B cell (primary cell): ENCODE results near the gene WDFY4. TPM values are rescaled to one million over a fixed set of nuclear protein-coding genes. Genes with fewer than 3 reads are reported as not detected.

ENCODE experiments used
- ATAC-seq: fragments of 200-7000 bp; cut with Tn5 transposase; one replicate; pipeline ENCODE4 v1.10.0; 2021; ENCODE audit warnings: low read depth, mild to moderate bottlenecking, moderate number of reproducible peaks, moderate library complexity
- CTCF ChIA-PET: fragments of 350-600 bp; sonication (Branson Sonifier 250); formaldehyde crosslinking; loops from one replicate; lab custom pipeline; 2021; ENCODE audit warnings: antibody characterized with exemption, inconsistent platforms; lab: Charles Lee
- POLR2A ChIA-PET: fragments of 350-600 bp; sonication (Branson Sonifier 250); formaldehyde crosslinking; loops from one replicate; lab custom pipeline; 2021; ENCODE audit warnings: antibody characterized with exemption; lab: Charles Lee
- DNase-seq: peaks from one replicate; pipeline ENCODE4 v3.0.0; 2013
- H2AFZ ChIP-seq: 2 replicates; pipeline ENCODE4 v1.6.1; 2012; ENCODE audit warnings: mild to moderate bottlenecking, low read depth, low read length; ENCODE audit not compliant: insufficient read depth, poor library complexity, severe bottlenecking
- H3K27ac ChIP-seq, 2 donors: 1 replicate in 1 of 2; 2 replicates in 1 of 2; pipeline ENCODE4 v1.5.1; 2012 to 2013; ENCODE audit warnings: low read length in 2 of 2, mild to moderate bottlenecking in 2 of 2, moderate library complexity in 1 of 2
- H3K27me3 ChIP-seq, 4 experiments: fragments of 200-600 bp in 1 of 4; sonication (generic) in 1 of 4; replicated peaks in 1 of 4; 1 replicate in 2 of 4; 2 replicates in 2 of 4; pipeline versions ENCODE4 v1.6.1 to v1.7.0; 2013 to 2016; ENCODE audit warnings: low read length in 3 of 4, mild to moderate bottlenecking in 2 of 4, mixed read lengths in 1 of 4, moderate library complexity in 1 of 4; ENCODE audit not compliant: insufficient read depth in 4 of 4, control insufficient read depth in 3 of 4; ENCODE audit errors: control extremely low read depth in 1 of 4
- H3K36me3 ChIP-seq, 2 experiments: replicated peaks in 1 of 2; 1 replicate in 1 of 2; 2 replicates in 1 of 2; pipeline versions ENCODE4 v1.6.1 to v1.7.1; 2013; ENCODE audit warnings: low read length in 1 of 2; ENCODE audit not compliant: insufficient read depth in 2 of 2, control insufficient read depth in 1 of 2; ENCODE audit errors: control extremely low read depth in 1 of 2, extremely low read depth in 1 of 2
- H3K4me1 ChIP-seq, 2 donors: fragments of 200-600 bp in 1 of 2; sonication (generic) in 1 of 2; 1 replicate in 1 of 2; 2 replicates in 1 of 2; pipeline versions ENCODE4 v1.5.1 to v1.6.1; 2013 to 2017; ENCODE audit warnings: low read length in 2 of 2; ENCODE audit not compliant: control insufficient read depth in 2 of 2, insufficient read depth in 2 of 2
- H3K4me2 ChIP-seq: replicated peaks from 2 replicates; pipeline ENCODE3; 2012; ENCODE audit warnings: mild to moderate bottlenecking, low read depth, low read length; ENCODE audit not compliant: poor library complexity, severe bottlenecking
- H3K4me3 ChIP-seq, 5 experiments: fragments of 200-600 bp in 1 of 5; sonication (generic) in 1 of 5; 1 replicate in 3 of 5; 2 replicates in 2 of 5; pipeline versions ENCODE4 v1.5.1 to v1.7.0; 2011 to 2016; ENCODE audit warnings: low read length in 4 of 5, mild to moderate bottlenecking in 4 of 5, low read depth in 2 of 5, control low read depth in 1 of 5, moderate library complexity in 1 of 5; ENCODE audit not compliant: insufficient read depth in 1 of 5; ENCODE audit errors: control extremely low read depth in 1 of 5, extremely low read depth in 1 of 5
- H3K79me2 ChIP-seq: fragments of 200-600 bp; sonication (generic); one replicate; pipeline ENCODE4 v1.6.0; 2016; ENCODE audit warnings: low read length; ENCODE audit not compliant: control insufficient read depth, insufficient read depth
- H3K9ac ChIP-seq: fragments of 200-600 bp; sonication (generic); 2 replicates; pipeline ENCODE4 v1.6.1; 2017; ENCODE audit warnings: mild to moderate bottlenecking, low read length, moderate library complexity
- H3K9me3 ChIP-seq, 3 donors: one replicate each; pipeline versions ENCODE4 v1.6.1 to v1.7.1; 2013; ENCODE audit warnings: low read length in 2 of 3; ENCODE audit not compliant: control insufficient read depth in 2 of 3, insufficient read depth in 1 of 3; ENCODE audit errors: control extremely low read depth in 1 of 3
- H4K20me1 ChIP-seq: 2 replicates; pipeline ENCODE4 v1.6.0; 2012; ENCODE audit warnings: mild to moderate bottlenecking, low read length; ENCODE audit not compliant: insufficient read depth, control insufficient read depth, poor library complexity, severe bottlenecking
- H3K27ac Mint-ChIP-seq: one replicate; pipeline ENCODE4 v1.8.0; 2021; ENCODE audit warnings: mixed read lengths
- H3K27me3 Mint-ChIP-seq: one replicate; pipeline ENCODE4 v1.8.0; 2021; ENCODE audit warnings: mixed read lengths
- H3K4me1 Mint-ChIP-seq: one replicate; pipeline ENCODE4 v1.8.0; 2021; ENCODE audit warnings: mixed read lengths
- H3K4me3 Mint-ChIP-seq: one replicate; pipeline ENCODE4 v1.8.0; 2021; ENCODE audit warnings: mixed read lengths
- H3K9me3 Mint-ChIP-seq: one replicate; pipeline ENCODE4 v1.8.0; 2022; ENCODE audit warnings: mixed read lengths; ENCODE audit not compliant: insufficient read depth
- EZH2 ChIP-seq: IDR thresholded peaks from 2 replicates; pipeline ENCODE4 v1.6.1; 2012; ENCODE audit warnings: borderline replicate concordance, low read depth, mild to moderate bottlenecking, moderate library complexity, low read length; ENCODE audit not compliant: insufficient read depth, poor library complexity, severe bottlenecking
- WGBS: methylation state at CpG from one replicate; pipeline ENCODE4 v1.1.5; 2013; ENCODE audit warnings: missing lambda C conversion rate; ENCODE audit not compliant: insufficient coverage; 5-methylcytosine and 5-hydroxymethylcytosine counted together
- intact Hi-C: fragments of 100-400 bp; cut with micrococcal nuclease; formaldehyde crosslinking; loops from one replicate; pipeline ENCODE4 v1.10.0; 2022
- polyA plus RNA-seq: library from polyadenylated mRNA; depleted of rRNA; stranded (reverse); fragments of >200 nt; gene quantifications from 2 replicates; pipeline ENCODE4 v1.2.3, GENCODE V29; 2012
- total RNA-seq, 2 donors: library from RNA; stranded (reverse); fragments of 120-200 nt in 1 of 2; gene quantifications; 1 replicate in 1 of 2; 2 replicates in 1 of 2; pipeline versions ENCODE4 v1.2.3 to v1.2.4, GENCODE V29; 2013 to 2022
- TF ChIP-seq, protein P1 (sequence below): fragments of 200-600 bp; IDR thresholded peaks from one replicate; pipeline ENCODE4 v1.8.0; 2022; ENCODE audit warnings: antibody characterized with exemption, mild to moderate bottlenecking

WDFY4 gene
- total and polyA plus RNA-seq, 2 donors (not counting 1 experiment from before 2014, with no cell fraction given): 262 to 560 TPM

DNA sequence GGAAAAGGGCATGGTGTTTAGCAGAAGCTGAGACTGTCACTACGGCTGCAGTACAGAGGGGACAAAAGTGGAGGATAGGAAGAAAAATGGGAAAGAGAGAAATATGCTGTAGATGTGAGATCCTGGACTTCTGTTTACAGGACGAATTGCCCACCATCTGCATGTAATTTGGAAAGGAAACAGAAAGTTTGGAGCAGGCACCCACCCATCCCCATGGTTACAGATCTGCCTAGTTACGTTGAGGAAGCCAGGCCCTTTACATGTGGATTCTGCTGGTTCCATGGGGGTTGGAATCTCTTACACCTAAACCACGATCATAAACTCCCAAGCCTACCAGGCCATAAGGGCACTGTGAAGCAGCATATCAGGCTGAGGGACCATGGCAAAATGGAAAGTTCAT, 84.3 kb downstream of the WDFY4 start:
- no peaks in the 10 kb centered on the region for H3K4me1 ChIP-seq
- DNase-seq (no peak), ATAC-seq (no peak)
- H3K9me3 ChIP-seq: peaks cover 0 to 6% (median 3%) of the 10 kb centered on the region in 3 donors
- Mint-ChIP-seq H3K4me3 (no peak overlapping the region), H3K27ac (no peak overlapping the region), H3K27me3 (no peaks in the 10 kb centered on the region), H3K9me3 (peaks cover 2% of the 10 kb centered on the region), H3K4me1 (peaks cover 22% of the 10 kb centered on the region)
- peaks cover 88% of the 10 kb centered on the region for H3K79me2 ChIP-seq
- CTCF ChIA-PET: interaction anchor here (1.1 to 1.9 kb wide), 2 partner anchors 111 to 112 kb away, joined by 3 to 4 read pairs; no protein-coding TSS in a partner anchor
- POLR2A ChIA-PET: interaction anchor here (0.6 kb wide), 1 partner anchor 406 kb away, joined by 7 read pairs; no protein-coding TSS in a partner anchor
- intact Hi-C loops: no loop called here
- no peaks in the 10 kb centered on the region for H3K27me3 ChIP-seq
- TF ChIP-seq, protein P1, sequence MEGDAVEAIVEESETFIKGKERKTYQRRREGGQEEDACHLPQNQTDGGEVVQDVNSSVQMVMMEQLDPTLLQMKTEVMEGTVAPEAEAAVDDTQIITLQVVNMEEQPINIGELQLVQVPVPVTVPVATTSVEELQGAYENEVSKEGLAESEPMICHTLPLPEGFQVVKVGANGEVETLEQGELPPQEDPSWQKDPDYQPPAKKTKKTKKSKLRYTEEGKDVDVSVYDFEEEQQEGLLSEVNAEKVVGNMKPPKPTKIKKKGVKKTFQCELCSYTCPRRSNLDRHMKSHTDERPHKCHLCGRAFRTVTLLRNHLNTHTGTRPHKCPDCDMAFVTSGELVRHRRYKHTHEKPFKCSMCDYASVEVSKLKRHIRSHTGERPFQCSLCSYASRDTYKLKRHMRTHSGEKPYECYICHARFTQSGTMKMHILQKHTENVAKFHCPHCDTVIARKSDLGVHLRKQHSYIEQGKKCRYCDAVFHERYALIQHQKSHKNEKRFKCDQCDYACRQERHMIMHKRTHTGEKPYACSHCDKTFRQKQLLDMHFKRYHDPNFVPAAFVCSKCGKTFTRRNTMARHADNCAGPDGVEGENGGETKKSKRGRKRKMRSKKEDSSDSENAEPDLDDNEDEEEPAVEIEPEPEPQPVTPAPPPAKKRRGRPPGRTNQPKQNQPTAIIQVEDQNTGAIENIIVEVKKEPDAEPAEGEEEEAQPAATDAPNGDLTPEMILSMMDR: no peak
- TF ChIP-seq EZH2: no peak
- H3K4me3 ChIP-seq: no peak overlapping the region
- H2AFZ ChIP-seq: no peak overlapping the region
- no peak overlapping the region for H3K9ac ChIP-seq
- H4K20me1 ChIP-seq: peaks cover 91% of the 10 kb centered on the region
- peaks cover 2 to 90% of the 10 kb centered on the region in 2 experiments for H3K36me3 ChIP-seq
- 86% methylated on average over 1 of the region's 4 CpGs for WGBS
- H3K4me2 ChIP-seq: no peak overlapping the region
- no peak overlapping the region for H3K27ac ChIP-seq

DNA sequence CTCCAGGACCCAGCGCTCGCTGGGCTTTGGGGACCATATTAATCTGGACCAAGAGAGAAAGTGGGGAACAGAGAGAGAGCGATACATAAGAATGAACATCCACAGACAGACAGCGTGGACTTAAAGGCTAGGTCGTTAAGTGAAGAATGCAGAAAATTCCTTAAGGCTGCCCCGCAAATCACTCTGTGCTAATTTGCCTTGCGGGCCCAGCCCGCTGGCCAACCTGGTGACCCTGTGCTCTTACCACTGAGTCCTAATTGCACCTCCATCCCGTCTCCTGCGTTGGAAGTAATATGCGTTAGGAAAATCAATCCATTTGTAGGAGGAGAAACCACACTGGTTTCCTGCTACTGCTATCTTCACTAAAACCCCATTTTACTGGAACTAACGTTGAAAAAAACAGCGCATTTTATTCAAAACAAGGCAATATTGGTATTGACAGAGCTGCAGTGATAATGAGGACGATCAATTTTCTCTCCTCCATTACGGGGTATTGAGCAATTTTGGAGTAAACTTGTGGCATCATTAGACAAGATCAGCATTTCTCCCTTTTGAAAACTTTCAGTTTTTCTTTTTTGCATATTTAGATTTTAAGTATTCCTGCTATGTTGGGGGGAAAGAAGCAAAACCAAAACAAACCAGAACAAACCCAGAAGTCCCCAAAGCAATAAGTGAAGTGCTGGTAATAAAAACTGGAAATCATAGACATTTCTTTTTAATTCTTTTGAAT, 85.2 kb downstream of the WDFY4 start:
- TF ChIP-seq, protein P1: no peak
- no peak for TF ChIP-seq EZH2
- peaks cover 22% of the 10 kb centered on the region for H3K4me1 Mint-ChIP-seq
- H3K9me3 ChIP-seq: peaks cover 0 to 6% (median 3%) of the 10 kb centered on the region in 3 donors
- peaks cover 2% of the 10 kb centered on the region for H3K9me3 Mint-ChIP-seq
- DNase-seq (no peak), ATAC-seq (no peak)
- no peaks in the 10 kb centered on the region for H3K27me3 Mint-ChIP-seq
- peaks cover 91% of the 10 kb centered on the region for H4K20me1 ChIP-seq
- no peak overlapping the region for H3K4me3 Mint-ChIP-seq
- 98% methylated on average over 8 of the region's 15 CpGs for WGBS
- intact Hi-C loops: no loop called here
- H3K27ac Mint-ChIP-seq: no peak overlapping the region
- ChIA-PET CTCF (interaction anchor here (1.1 to 1.9 kb wide), 3 partner anchors 68 to 113 kb away, joined by 3 to 4 read pairs (median 3); no protein-coding TSS in a partner anchor), POLR2A (no interaction called here)
- no peak overlapping the region for H3K4me3 ChIP-seq
- no peak overlapping the region for H3K4me2 ChIP-seq
- no peaks in the 10 kb centered on the region for H3K4me1 ChIP-seq
- H2AFZ ChIP-seq: no peak overlapping the region
- H3K36me3 ChIP-seq: peaks cover 2 to 89% of the 10 kb centered on the region in 2 experiments
- H3K27ac ChIP-seq: no peak overlapping the region
- H3K9ac ChIP-seq: no peak overlapping the region
- H3K27me3 ChIP-seq: no peaks in the 10 kb centered on the region
- H3K79me2 ChIP-seq: peaks cover 86% of the 10 kb centered on the region
